Ishikawa (cell line): ENCODE results near the gene NOS3.

Source experiments
- CEBPB ChIP-seq: IDR thresholded peaks from 2 replicates; pipeline ENCODE4 v1.6.1; 2012
- EP300 ChIP-seq: IDR thresholded peaks from 2 replicates; pipeline ENCODE4 v1.6.1; 2012; ENCODE audit warnings: borderline replicate concordance
- MAX ChIP-seq: IDR thresholded peaks from 2 replicates; pipeline ENCODE4 v1.6.1; 2012
- NFIC ChIP-seq: IDR thresholded peaks from 2 replicates; pipeline ENCODE4 v1.6.1; 2012
- RAD21 ChIP-seq: IDR thresholded peaks from 2 replicates; pipeline ENCODE4 v1.6.1; 2012; ENCODE audit warnings: low read depth
- REST ChIP-seq: IDR thresholded peaks from 2 replicates; pipeline ENCODE4 v1.6.1; 2012; ENCODE audit warnings: low read depth, mild to moderate bottlenecking
- TAF1 ChIP-seq: IDR thresholded peaks from 2 replicates; pipeline ENCODE4 v1.6.1; 2012; ENCODE audit warnings: low read depth, mild to moderate bottlenecking
- TCF12 ChIP-seq: IDR thresholded peaks from 2 replicates; pipeline ENCODE4 v1.6.1; 2012; ENCODE audit warnings: low read depth
- TEAD4 ChIP-seq: IDR thresholded peaks from 2 replicates; pipeline ENCODE4 v1.6.1; 2012
- USF1 ChIP-seq: IDR thresholded peaks from 2 replicates; pipeline ENCODE4 v1.6.1; 2012
- YY1 ChIP-seq: IDR thresholded peaks from 2 replicates; pipeline ENCODE4 v1.6.1; 2012; ENCODE audit warnings: low read depth
- ZBTB7A ChIP-seq: IDR thresholded peaks from 2 replicates; pipeline ENCODE4 v1.6.1; 2012; ENCODE audit warnings: low read depth

GRCh38 chr7:151061213-151062110 lies 70.6 kb downstream of the NOS3 start:
- TF ChIP-seq CEBPB: no peak
- no peak for TF ChIP-seq TCF12
- TF ChIP-seq REST: no peak
- TF ChIP-seq TAF1: no peak
- no peak for TF ChIP-seq EP300
- no peak; the same call in 1 of the 2 replicates for TF ChIP-seq ZBTB7A
- TF ChIP-seq MAX: no peak
- no peak for TF ChIP-seq YY1
- TF ChIP-seq NFIC: no peak
- no peak for TF ChIP-seq TEAD4
- TF ChIP-seq RAD21: no peak
- TF ChIP-seq USF1: no peak
